ENCODE results near the gene LAMTOR2. TPM values are rescaled to one million over a fixed set of nuclear protein-coding genes. Genes with fewer than 3 reads are reported as not detected.

LAMTOR2 gene
- total and polyA plus RNA-seq, 2 donors (not counting 1 experiment from before 2014, with no cell fraction given): 56.3 to 84.7 TPM

GRCh38 chr1:156021093-156021428 lies 33.5 kb upstream of the LAMTOR2 start:
- Histone ChIP-seq H3K4me2 (ENCODE audit: extremely low read depth, insufficient read depth, low read length) (peak overlapping the region; percentile 49), H3K4me3 (replicated peaks in 1 of 4; ENCODE audit: control extremely low read depth in 1 of 4, insufficient read depth in 1 of 4, low read depth in 3 of 4, low read length in 4 of 4) (peak overlapping the region; percentile 69 to 86 (median 84)), H3K9ac (ENCODE audit: insufficient read depth, low read length) (no peak overlapping the region)

GRCh38 chr1:156021954-156022353 lies 32.6 kb upstream of the LAMTOR2 start:
- peaks cover 3% of the 10 kb centered on the region for H3K36me3 ChIP-seq (ENCODE audit: control insufficient read depth, insufficient read depth, low read length)
- no peak overlapping the region for H3K4me3 ChIP-seq (replicated peaks in 1 of 4; ENCODE audit: control extremely low read depth in 1 of 4, insufficient read depth in 1 of 4, low read depth in 3 of 4, low read length in 4 of 4)
- no peaks in the 10 kb centered on the region for H3K4me1 ChIP-seq (ENCODE audit: control insufficient read depth, extremely low read depth, insufficient read depth, low read length)
- H3K27me3 ChIP-seq (ENCODE audit: control insufficient read depth, insufficient read depth, low read length): no peaks in the 10 kb centered on the region
- H3K9ac ChIP-seq (ENCODE audit: insufficient read depth, low read length): no peak overlapping the region
- no peaks in the 10 kb centered on the region for H3K9me3 ChIP-seq (ENCODE audit: control insufficient read depth, insufficient read depth, low read depth, low read length)
- H2AFZ ChIP-seq (ENCODE audit: low read length): no peak overlapping the region
- peaks cover 25% of the 10 kb centered on the region for H3K79me2 ChIP-seq (ENCODE audit: control insufficient read depth, insufficient read depth, low read length)
- no peak overlapping the region for H3K4me2 ChIP-seq (ENCODE audit: extremely low read depth, insufficient read depth, low read length)
- H3K27ac ChIP-seq (ENCODE audit: insufficient read depth, low read length): no peak overlapping the region
- TF ChIP-seq CTCF (conservative IDR thresholded peaks at IDR 0.05 in 1 of 2, IDR thresholded peaks at IDR 0.05 in 1 of 2; ENCODE audit: low read depth in 1 of 2, low read length in 2 of 2) (no peak), EZH2 (IDR thresholded peaks at IDR 0.05; ENCODE audit: low read length, missing control alignments) (no peak)
- no peak for DNase-seq (ENCODE audit: low read depth in 2 of 2)
- no peaks in the 10 kb centered on the region for H4K20me1 ChIP-seq (ENCODE audit: control insufficient read depth, extremely low read depth, insufficient read depth, low read length)

More at GRCh38 chr1:156021093-156021428, 33.5 kb upstream of the LAMTOR2 start:
- H2AFZ ChIP-seq (ENCODE audit: low read length): peak overlapping the region; percentile 29
- TF ChIP-seq CTCF (conservative IDR thresholded peaks at IDR 0.05 in 1 of 2, IDR thresholded peaks at IDR 0.05 in 1 of 2; ENCODE audit: low read depth in 1 of 2, low read length in 2 of 2) (no peak), EZH2 (IDR thresholded peaks at IDR 0.05; ENCODE audit: low read length, missing control alignments) (no peak)
- peaks cover 28% of the 10 kb centered on the region for H3K79me2 ChIP-seq (ENCODE audit: control insufficient read depth, insufficient read depth, low read length)
- H3K27me3 ChIP-seq (ENCODE audit: control insufficient read depth, insufficient read depth, low read length): no peaks in the 10 kb centered on the region
- H3K27ac ChIP-seq (ENCODE audit: insufficient read depth, low read length): no peak overlapping the region
- peaks cover 7% of the 10 kb centered on the region for H3K36me3 ChIP-seq (ENCODE audit: control insufficient read depth, insufficient read depth, low read length)
- no peak for DNase-seq (ENCODE audit: low read depth in 2 of 2)
- no peaks in the 10 kb centered on the region for H3K4me1 ChIP-seq (ENCODE audit: control insufficient read depth, extremely low read depth, insufficient read depth, low read length)
- no peaks in the 10 kb centered on the region for H4K20me1 ChIP-seq (ENCODE audit: control insufficient read depth, extremely low read depth, insufficient read depth, low read length)
- no peaks in the 10 kb centered on the region for H3K9me3 ChIP-seq (ENCODE audit: control insufficient read depth, insufficient read depth, low read depth, low read length)

- no peak overlapping the region for H2AFZ ChIP-seq (ENCODE audit: low read length)
- H3K79me2 ChIP-seq (ENCODE audit: control insufficient read depth, insufficient read depth, low read length): peaks cover 9% of the 10 kb centered on the region
- no peak for DNase-seq (ENCODE audit: low read depth in 2 of 2)
These were observed 29.8 kb upstream of the LAMTOR2 start for GRCh38 chr1:156024801-156025200.

More at GRCh38 chr1:156024801-156025200, 29.8 kb upstream of the LAMTOR2 start:
- Histone ChIP-seq H3K9ac (ENCODE audit: insufficient read depth, low read length) (no peak overlapping the region), H3K4me1 (ENCODE audit: control insufficient read depth, extremely low read depth, insufficient read depth, low read length) (no peaks in the 10 kb centered on the region), H3K27ac (ENCODE audit: insufficient read depth, low read length) (no peak overlapping the region), H4K20me1 (ENCODE audit: control insufficient read depth, extremely low read depth, insufficient read depth, low read length) (no peaks in the 10 kb centered on the region), H3K36me3 (ENCODE audit: control insufficient read depth, insufficient read depth, low read length) (no peaks in the 10 kb centered on the region), H3K9me3 (ENCODE audit: control insufficient read depth, insufficient read depth, low read depth, low read length) (no peaks in the 10 kb centered on the region), H3K4me2 (ENCODE audit: extremely low read depth, insufficient read depth, low read length) (no peak overlapping the region), H3K4me3 (replicated peaks in 1 of 4; ENCODE audit: control extremely low read depth in 1 of 4, insufficient read depth in 1 of 4, low read depth in 3 of 4, low read length in 4 of 4) (no peak overlapping the region), H3K27me3 (ENCODE audit: control insufficient read depth, insufficient read depth, low read length) (no peaks in the 10 kb centered on the region)
- TF ChIP-seq EZH2 (IDR thresholded peaks at IDR 0.05; ENCODE audit: low read length, missing control alignments) (no peak), CTCF (conservative IDR thresholded peaks at IDR 0.05 in 1 of 2, IDR thresholded peaks at IDR 0.05 in 1 of 2; ENCODE audit: low read depth in 1 of 2, low read length in 2 of 2) (no peak)

Data from fibroblast of lung (primary cell).